ENCODE measurements around the gene TLE4. TPM values are rescaled to one million over a fixed set of nuclear protein-coding genes. Genes with fewer than 3 reads are reported as not detected.
"Not testable (repeated sequence)": the region's sequence is repeated elsewhere in the genome, so short reads cannot be mapped to it uniquely, and the experiment has no call there.

The TLE4 gene
- total and polyA plus RNA-seq, 7 experiments from 2014 or later: 21.0 to 196 (median 102) TPM

- Mint-ChIP-seq H3K27me3 (no peaks in the 10 kb centered on the region), H3K4me3 (no peak overlapping the region), H3K4me1 (peaks cover 7 to 46% (median 34%) of the 10 kb centered on the region in 7 donors), H3K27ac (no peak overlapping the region), H3K9me3 (peaks cover 0 to 26% (median 8%) of the 10 kb centered on the region in 11 donors), H3K36me3 (peaks cover 12 to 34% (median 28%) of the 10 kb centered on the region in 5 donors)
- ChIA-PET POLR2A (interaction anchor here (0.7 to 1.3 kb wide), 3 partner anchors 12 to 15 kb away, joined by 3 to 4 read pairs (median 3); no protein-coding TSS in a partner anchor), CTCF (interaction anchor here (0.7 kb wide), 1 partner anchor 110 kb away, joined by 3 read pairs; no protein-coding TSS in a partner anchor)
- Histone ChIP-seq H3K36me3 (ENCODE audit: control insufficient read depth in 2 of 3, insufficient read depth in 3 of 3, low read length in 3 of 3) (peaks cover 0 to 8% (median 0%) of the 10 kb centered on the region in 3 experiments), H3K4me3 (ENCODE audit: low read length) (no peak overlapping the region), H3K27ac (ENCODE audit: low read depth, low read length) (no peak overlapping the region), H3K4me1 (ENCODE audit: control insufficient read depth in 2 of 2, insufficient read depth in 2 of 2, low read length in 2 of 2) (peaks cover 0 to 9% of the 10 kb centered on the region in 2 donors), H3K9me3 (ENCODE audit: control insufficient read depth in 2 of 3, low read length in 3 of 3) (peaks cover 0 to 6% (median 0%) of the 10 kb centered on the region in 3 experiments), H3K27me3 (ENCODE audit: control insufficient read depth in 2 of 2, insufficient read depth in 2 of 2, low read length in 2 of 2) (no peaks in the 10 kb centered on the region)
- ATAC-seq (no peak), DNase-seq (no peak)
- intact Hi-C loops (cut with micrococcal nuclease): no loop called here
Observed at GRCh38 chr9:79604921-79605562, 33.3 kb downstream of the TLE4 start.

GRCh38 chr9:79606529-79606928 is 34.8 kb downstream of the TLE4 start:
- H3K36me3 ChIP-seq (ENCODE audit: control insufficient read depth in 2 of 3, insufficient read depth in 3 of 3, low read length in 3 of 3); H3K4me3 Mint-ChIP-seq; CTCF ChIA-PET; H3K4me3 ChIP-seq (ENCODE audit: low read length); DNase-seq; ATAC-seq; H3K27me3 Mint-ChIP-seq; H3K4me1 ChIP-seq (ENCODE audit: control insufficient read depth in 2 of 2, insufficient read depth in 2 of 2, low read length in 2 of 2); H3K27ac ChIP-seq (ENCODE audit: low read depth, low read length); intact Hi-C loops (cut with micrococcal nuclease); H3K27me3 ChIP-seq (ENCODE audit: control insufficient read depth in 2 of 2, insufficient read depth in 2 of 2, low read length in 2 of 2); H3K9me3 ChIP-seq (ENCODE audit: control insufficient read depth in 2 of 3, low read length in 3 of 3): not testable (repeated sequence)
- H3K9me3 Mint-ChIP-seq: peaks cover 0 to 24% (median 6%) of the 10 kb centered on the region in 11 donors
- peaks cover 11 to 53% (median 38%) of the 10 kb centered on the region in 7 donors for H3K4me1 Mint-ChIP-seq
- POLR2A ChIA-PET: interaction anchor here (0.5 kb wide), 1 partner anchor 13 kb away, joined by 5 read pairs; no protein-coding TSS in a partner anchor
- H3K36me3 Mint-ChIP-seq: peaks cover 10 to 26% (median 25%) of the 10 kb centered on the region in 5 donors
- H3K27ac Mint-ChIP-seq: peak overlapping the region in 2 of 9 donors; percentile 33 to 66

DNA sequence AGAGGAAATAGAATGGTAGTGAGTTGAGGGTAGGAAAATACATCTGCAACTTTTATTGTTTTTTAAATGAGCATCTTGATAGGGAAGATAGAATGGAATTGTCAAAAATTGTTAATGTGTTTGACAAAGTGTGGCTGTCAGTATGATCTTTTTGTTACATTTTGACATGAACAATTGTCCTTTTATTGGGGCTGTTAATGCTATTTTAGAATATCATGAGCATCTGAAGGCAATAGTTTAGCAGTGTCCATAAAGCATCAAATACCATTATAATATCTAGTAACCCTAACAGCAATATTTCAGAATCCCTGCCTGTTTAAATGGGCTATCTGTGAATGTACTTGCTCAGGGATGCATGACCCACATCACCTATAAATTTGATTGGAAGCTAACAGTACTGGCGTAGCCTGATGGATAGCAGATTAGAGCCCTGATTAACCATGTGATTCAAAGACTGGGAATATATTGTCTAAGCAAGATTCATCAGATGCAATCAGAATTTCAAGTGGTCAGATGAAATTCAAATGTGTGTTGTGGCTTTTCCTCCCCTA is 37.8 kb downstream of the TLE4 start:
- no peak overlapping the region for H3K27ac ChIP-seq (ENCODE audit: low read depth, low read length)
- no peaks in the 10 kb centered on the region for H3K27me3 Mint-ChIP-seq
- intact Hi-C loops (cut with micrococcal nuclease): loop anchor here in 1 of 2 donors (2.0 kb wide), 1 partner anchor 15 kb away; no protein-coding TSS in a partner anchor
- no peaks in the 10 kb centered on the region for H3K9me3 ChIP-seq (ENCODE audit: control insufficient read depth in 2 of 3, low read length in 3 of 3)
- DNase-seq (no peak), ATAC-seq (no peak)
- POLR2A ChIA-PET: interaction anchor here (0.6 to 1.0 kb wide), 2 partner anchors 29 to 38 kb away, joined by 3 to 4 read pairs; partner anchors contain the start of gene TLE4
- H3K36me3 Mint-ChIP-seq: peaks cover 4 to 20% (median 8%) of the 10 kb centered on the region in 5 donors
- peaks cover 5 to 69% (median 60%) of the 10 kb centered on the region in 7 donors for H3K4me1 Mint-ChIP-seq
- no peaks in the 10 kb centered on the region for H3K36me3 ChIP-seq (ENCODE audit: control insufficient read depth in 2 of 3, insufficient read depth in 3 of 3, low read length in 3 of 3)
- peak overlapping the region in 2 of 9 donors; percentile 28 for H3K27ac Mint-ChIP-seq
- peaks cover 0 to 12% (median 3%) of the 10 kb centered on the region in 11 donors for H3K9me3 Mint-ChIP-seq
- H3K4me1 ChIP-seq (ENCODE audit: control insufficient read depth in 2 of 2, insufficient read depth in 2 of 2, low read length in 2 of 2): peaks cover 3% of the 10 kb centered on the region in 2 donors
- H3K4me3 Mint-ChIP-seq: no peak overlapping the region
- CTCF ChIA-PET: no interaction called here
- no peak overlapping the region for H3K4me3 ChIP-seq (ENCODE audit: low read length)
- no peaks in the 10 kb centered on the region for H3K27me3 ChIP-seq (ENCODE audit: control insufficient read depth in 2 of 2, insufficient read depth in 2 of 2, low read length in 2 of 2)

- peaks cover 5 to 20% (median 8%) of the 10 kb centered on the region in 5 donors for H3K36me3 Mint-ChIP-seq
- H3K4me3 Mint-ChIP-seq: no peak overlapping the region
- no peak overlapping the region for H3K27ac ChIP-seq (ENCODE audit: low read depth, low read length)
- H3K4me3 ChIP-seq (ENCODE audit: low read length): no peak overlapping the region
- no peak for DNase-seq
- H3K4me1 ChIP-seq (ENCODE audit: control insufficient read depth in 2 of 2, insufficient read depth in 2 of 2, low read length in 2 of 2): peaks cover 0 to 3% of the 10 kb centered on the region in 2 donors
- no peaks in the 10 kb centered on the region for H3K36me3 ChIP-seq (ENCODE audit: control insufficient read depth in 2 of 3, insufficient read depth in 3 of 3, low read length in 3 of 3)
- H3K27me3 Mint-ChIP-seq: no peaks in the 10 kb centered on the region
- H3K9me3 ChIP-seq (ENCODE audit: control insufficient read depth in 2 of 3, low read length in 3 of 3): no peaks in the 10 kb centered on the region
- ChIA-PET CTCF (no interaction called here), POLR2A (no interaction called here)
- intact Hi-C loops (cut with micrococcal nuclease): no loop called here
- peak overlapping the region in 1 of 9 donors; percentile 28 for H3K27ac Mint-ChIP-seq
- no peak for ATAC-seq
- H3K4me1 Mint-ChIP-seq: peaks cover 5 to 74% (median 65%) of the 10 kb centered on the region in 7 donors
- peaks cover 0 to 12% (median 3%) of the 10 kb centered on the region in 11 donors for H3K9me3 Mint-ChIP-seq
- no peaks in the 10 kb centered on the region for H3K27me3 ChIP-seq (ENCODE audit: control insufficient read depth in 2 of 2, insufficient read depth in 2 of 2, low read length in 2 of 2)
Observed at GRCh38 chr9:79610019-79610631, 38.4 kb downstream of the TLE4 start.

- no peaks in the 10 kb centered on the region for H3K27me3 Mint-ChIP-seq
- Histone ChIP-seq H3K4me1 (ENCODE audit: control insufficient read depth in 2 of 2, insufficient read depth in 2 of 2, low read length in 2 of 2) (peaks cover 0 to 3% of the 10 kb centered on the region in 2 donors), H3K36me3 (ENCODE audit: control insufficient read depth in 2 of 3, insufficient read depth in 3 of 3, low read length in 3 of 3) (no peaks in the 10 kb centered on the region), H3K27ac (ENCODE audit: low read depth, low read length) (no peak overlapping the region), H3K4me3 (ENCODE audit: low read length) (no peak overlapping the region), H3K9me3 (ENCODE audit: control insufficient read depth in 2 of 3, low read length in 3 of 3) (no peaks in the 10 kb centered on the region), H3K27me3 (ENCODE audit: control insufficient read depth in 2 of 2, insufficient read depth in 2 of 2, low read length in 2 of 2) (no peaks in the 10 kb centered on the region)
- CTCF ChIA-PET: no interaction called here
- ATAC-seq: peak; percentile 75
- no peak overlapping the region for H3K4me3 Mint-ChIP-seq
- peaks cover 0 to 12% (median 3%) of the 10 kb centered on the region in 11 donors for H3K9me3 Mint-ChIP-seq
- H3K36me3 Mint-ChIP-seq: peaks cover 5 to 20% (median 8%) of the 10 kb centered on the region in 5 donors
- peak overlapping the region in 1 of 9 donors; percentile 11 for H3K27ac Mint-ChIP-seq
- no peak for DNase-seq
- intact Hi-C loops (cut with micrococcal nuclease): no loop called here
- POLR2A ChIA-PET: no interaction called here
- H3K4me1 Mint-ChIP-seq: peaks cover 5 to 76% (median 65%) of the 10 kb centered on the region in 7 donors
Observed at GRCh38 chr9:79610791-79611614, 39.2 kb downstream of the TLE4 start.

GRCh38 chr9:79613145-79613544 is 41.4 kb downstream of the TLE4 start:
- Mint-ChIP-seq H3K4me3 (peak overlapping the region in 1 of 10 donors; percentile 4), H3K27me3 (no peaks in the 10 kb centered on the region), H3K9me3 (no peaks in the 10 kb centered on the region), H3K4me1 (peaks cover 5 to 77% (median 71%) of the 10 kb centered on the region in 7 donors), H3K36me3 (peaks cover 0 to 16% (median 4%) of the 10 kb centered on the region in 5 donors), H3K27ac (peak overlapping the region in 4 of 9 donors; percentile 15 to 56 (median 38))
- Histone ChIP-seq H3K27ac (ENCODE audit: low read depth, low read length) (no peak overlapping the region), H3K27me3 (ENCODE audit: control insufficient read depth in 2 of 2, insufficient read depth in 2 of 2, low read length in 2 of 2) (no peaks in the 10 kb centered on the region), H3K4me1 (ENCODE audit: control insufficient read depth in 2 of 2, insufficient read depth in 2 of 2, low read length in 2 of 2) (peaks cover 0 to 3% of the 10 kb centered on the region in 2 donors), H3K4me3 (ENCODE audit: low read length) (no peak overlapping the region), H3K36me3 (ENCODE audit: control insufficient read depth in 2 of 3, insufficient read depth in 3 of 3, low read length in 3 of 3) (no peaks in the 10 kb centered on the region), H3K9me3 (ENCODE audit: control insufficient read depth in 2 of 3, low read length in 3 of 3) (no peaks in the 10 kb centered on the region)
- intact Hi-C loops (cut with micrococcal nuclease): no loop called here
- DNase-seq (peak in 1 of 9 donors; percentile 11), ATAC-seq (no peak)
- ChIA-PET POLR2A (no interaction called here), CTCF (no interaction called here)

Data from naive thymus-derived CD4-positive, alpha-beta T cell (primary cell).